T-helper 2 cell treated with Interferon-gamma antibody and Interleukin-4, amounts not matched to agents 100 ng/mL and 5 ng/mL, for 36 hours (primary cell): ENCODE measurements around the gene ARMH1. TPM values are rescaled to one million over a fixed set of nuclear protein-coding genes. Genes with fewer than 3 reads are reported as not detected.
"Not testable (repeated sequence)": the region's sequence is repeated elsewhere in the genome, so short reads cannot be mapped to it uniquely, and the experiment has no call there.

Experiments used
- intact Hi-C: fragments of 100-400 bp; cut with micrococcal nuclease; formaldehyde crosslinking; loops from one replicate; pipeline ENCODE4 v1.15.1; 2023
- total RNA-seq: library from RNA; stranded (reverse); gene quantifications from 2 replicates; pipeline ENCODE4 v1.2.3, GENCODE V29; 2022

Gene ARMH1
- total RNA-seq, 1 donor from 2014 or later: 93.6 TPM

GRCh38 chr1:44689447-44689765 lies 14.9 kb downstream of the ARMH1 start:
- intact Hi-C loops: no loop called here

DNA sequence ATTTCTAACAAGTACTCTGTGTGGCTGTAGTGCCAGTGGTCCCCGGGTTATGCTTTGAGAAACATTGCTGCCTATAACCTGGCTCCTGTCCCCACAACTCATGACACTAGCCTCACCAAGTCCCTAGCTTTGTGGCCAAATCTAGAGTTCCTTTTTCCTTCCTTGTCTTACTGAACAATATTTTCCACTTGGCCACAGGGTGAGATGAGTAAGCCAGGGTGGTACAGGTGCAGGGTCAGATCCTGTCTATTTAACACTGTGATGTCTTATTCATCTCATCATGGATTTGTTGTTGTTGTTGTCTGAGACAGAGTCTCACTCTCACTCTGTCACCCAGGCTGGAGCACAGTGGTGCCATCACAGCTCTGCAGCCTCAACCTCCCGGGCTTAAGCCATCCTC lies 18.6 kb downstream of the ARMH1 start:
- intact Hi-C loops: no loop called here

DNA sequence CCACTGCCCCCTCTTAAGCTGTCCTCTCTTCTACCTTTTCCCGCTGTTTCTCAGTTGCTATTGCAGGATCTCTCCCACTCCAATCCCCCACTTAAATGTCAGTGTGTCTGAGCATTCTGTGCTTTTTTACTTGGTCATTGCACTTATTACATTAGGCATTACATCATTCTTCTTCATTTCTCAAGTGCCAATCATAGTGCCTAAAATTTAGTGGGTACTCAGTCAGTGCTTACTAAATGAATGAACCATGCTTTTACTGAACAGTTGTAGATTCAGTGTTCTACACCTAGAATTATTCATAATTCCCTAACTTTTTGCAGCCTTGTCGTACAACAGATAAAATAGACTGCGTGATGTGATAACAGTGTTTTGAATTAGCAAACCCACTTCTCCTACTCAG lies 19.4 kb downstream of the ARMH1 start:
- intact Hi-C loops: no loop called here

- intact Hi-C loops: no loop called here
Observed at GRCh38 chr1:44694863-44695478, 20.5 kb downstream of the ARMH1 start.

DNA sequence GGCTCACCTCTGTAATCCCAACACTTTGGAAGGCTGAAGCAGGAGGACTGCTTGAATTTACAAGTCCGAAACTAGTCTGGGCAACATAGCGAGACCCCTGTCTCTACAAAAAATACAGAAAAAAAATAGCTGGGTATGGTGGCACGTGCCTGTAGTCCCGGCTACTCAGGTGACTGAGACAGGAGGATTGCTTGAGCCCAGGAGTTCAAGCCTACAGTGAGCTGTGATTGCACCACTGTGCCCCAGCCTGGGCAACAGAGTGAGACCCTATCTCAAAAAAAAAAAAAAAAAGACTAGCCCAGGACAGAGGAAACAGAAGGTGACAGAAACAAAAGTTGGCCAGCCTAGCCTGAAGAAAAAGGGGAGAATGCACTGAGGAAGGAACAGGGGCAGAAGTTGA lies 21.2 kb downstream of the ARMH1 start:
- intact Hi-C loops: no loop called here

- intact Hi-C loops: no loop called here
Observed at GRCh38 chr1:44696101-44696500, 21.6 kb downstream of the ARMH1 start.

DNA sequence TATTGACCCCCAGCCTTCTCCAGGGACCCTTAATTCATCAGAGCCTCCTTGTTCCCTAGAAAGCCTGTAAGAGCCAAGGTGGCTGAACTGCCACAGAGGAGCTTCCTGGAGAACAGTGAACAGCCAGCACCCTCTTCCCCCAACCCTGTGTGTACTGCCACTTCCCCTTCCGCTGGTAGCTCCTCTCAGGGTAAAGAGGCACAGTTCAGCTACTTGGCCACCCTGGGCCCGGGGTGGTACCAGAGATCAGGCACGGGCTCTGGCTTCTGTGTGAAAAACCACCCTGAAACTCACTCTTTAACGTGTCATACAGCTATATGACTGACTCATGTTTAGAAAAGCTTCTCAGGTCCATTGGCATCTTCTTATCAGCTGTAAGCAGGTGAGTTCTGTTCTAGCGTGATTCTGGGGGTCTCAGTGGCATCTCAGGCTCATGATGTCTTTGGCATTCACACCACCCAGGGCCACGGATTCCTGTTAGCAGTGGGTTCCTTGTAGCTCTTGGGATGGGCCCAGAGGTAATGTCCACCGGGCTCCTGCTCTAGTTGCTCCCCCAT lies 22.4 kb downstream of the ARMH1 start:
- intact Hi-C loops: no loop called here

DNA sequence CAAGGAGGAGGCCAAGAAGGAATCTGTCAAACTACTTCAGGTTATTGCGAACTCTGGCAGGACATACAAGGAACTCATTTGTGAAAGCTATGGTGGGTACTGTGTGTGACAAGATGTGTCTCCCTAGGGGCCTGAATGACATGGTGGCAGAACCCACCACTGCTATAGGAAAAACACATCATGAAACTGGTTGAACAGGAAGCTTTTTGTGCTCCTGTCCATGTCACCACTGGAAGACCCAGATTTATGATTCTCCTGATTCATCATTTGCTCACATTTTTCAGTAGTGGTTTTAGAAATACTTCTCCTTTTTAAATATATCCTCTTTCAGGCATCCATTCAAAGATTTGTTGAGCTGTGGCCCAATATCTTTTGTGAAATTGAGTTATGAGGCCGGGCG lies 23.6 kb downstream of the ARMH1 start:
- intact Hi-C loops: no loop called here

- intact Hi-C loops: not testable (repeated sequence)
Observed at GRCh38 chr1:44699375-44699774, 24.9 kb downstream of the ARMH1 start.

DNA sequence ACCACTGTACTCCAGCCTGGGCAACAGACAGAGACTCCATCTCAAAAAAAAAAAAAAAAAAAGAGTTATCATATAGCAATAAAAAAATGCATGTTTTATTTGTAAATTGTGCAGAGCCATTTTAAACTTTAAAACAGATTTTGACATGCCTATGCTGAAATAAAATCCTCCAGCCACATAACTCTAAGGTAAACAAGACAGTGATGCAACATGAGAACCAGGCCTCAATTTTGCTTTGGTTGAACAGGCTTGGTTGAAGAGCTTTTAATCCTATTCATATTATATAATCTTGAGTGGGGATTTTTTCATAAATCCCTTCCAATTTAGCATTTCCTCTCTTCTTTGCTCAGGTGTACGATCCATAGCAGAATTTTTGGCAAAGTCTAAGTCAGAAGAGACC lies 26.1 kb downstream of the ARMH1 start:
- intact Hi-C loops: no loop called here

DNA sequence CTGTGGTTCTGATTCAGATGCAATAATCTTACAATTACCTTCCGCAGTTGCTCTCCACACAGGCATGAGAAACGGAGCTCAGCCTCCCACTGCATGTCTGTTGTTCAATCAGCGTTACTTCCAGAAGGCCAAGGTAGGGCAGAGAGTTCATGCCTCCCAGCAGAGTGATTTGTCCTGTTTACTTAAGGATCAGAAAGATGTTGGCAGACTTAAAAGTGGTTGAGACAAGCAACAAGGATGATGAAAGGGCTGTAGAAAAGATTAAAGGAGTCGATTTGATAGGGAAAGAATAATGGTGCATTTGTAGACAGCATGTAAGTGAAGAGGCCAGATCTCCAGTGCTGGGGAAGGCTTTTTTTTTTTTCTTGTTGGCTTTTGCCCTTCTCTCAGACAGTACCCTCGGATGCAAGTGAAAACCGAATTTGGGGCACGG lies 26.6 kb downstream of the ARMH1 start:
- intact Hi-C loops: no loop called here

DNA sequence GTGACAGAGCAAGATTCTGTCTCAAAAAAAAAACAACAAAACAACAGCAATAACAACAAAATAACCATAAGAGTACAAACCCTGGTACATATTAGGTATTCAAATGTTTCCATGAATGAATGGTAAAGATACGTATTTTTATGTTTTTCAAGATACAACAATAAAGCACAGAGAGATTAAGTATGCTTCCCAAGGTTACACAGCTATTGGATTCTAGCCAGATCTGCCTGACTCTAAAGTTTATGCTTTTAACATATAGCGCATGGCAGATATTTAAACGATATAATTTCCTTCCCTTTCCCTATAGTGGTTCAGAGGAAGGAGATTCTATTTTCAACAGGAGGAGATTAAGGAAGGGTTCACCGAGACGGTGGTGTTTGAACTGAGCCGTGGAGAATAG lies 31.0 kb downstream of the ARMH1 start:
- intact Hi-C loops: no loop called here

- intact Hi-C loops: no loop called here
Observed at GRCh38 chr1:44705938-44706337, 31.4 kb downstream of the ARMH1 start.

GRCh38 chr1:44707112-44707881 lies 32.8 kb downstream of the ARMH1 start:
- intact Hi-C loops: no loop called here

GRCh38 chr1:44707959-44708831 lies 33.7 kb downstream of the ARMH1 start:
- intact Hi-C loops: no loop called here

DNA sequence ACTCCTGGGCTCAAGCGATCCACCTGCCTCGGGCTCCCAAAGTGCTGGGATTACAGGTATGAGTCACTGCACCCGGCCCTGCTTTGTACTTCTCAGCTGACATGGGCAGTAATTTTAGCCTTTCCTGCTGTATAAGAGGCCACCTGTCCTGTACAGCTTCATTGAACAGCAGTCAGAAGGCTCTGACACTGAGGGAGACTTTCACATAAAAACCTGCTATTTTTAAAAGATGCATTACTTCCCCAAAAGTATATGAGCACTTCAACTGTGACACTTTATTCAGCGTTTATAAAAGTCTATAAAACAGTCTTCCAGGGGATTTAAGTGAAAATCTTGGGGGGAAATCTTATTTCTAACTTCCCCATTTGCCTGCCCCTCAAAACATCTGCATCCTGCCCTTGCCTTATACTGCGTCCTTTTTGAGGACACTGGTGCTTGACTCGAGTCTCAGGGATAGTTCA lies 38.8 kb downstream of the ARMH1 start:
- intact Hi-C loops: no loop called here

DNA sequence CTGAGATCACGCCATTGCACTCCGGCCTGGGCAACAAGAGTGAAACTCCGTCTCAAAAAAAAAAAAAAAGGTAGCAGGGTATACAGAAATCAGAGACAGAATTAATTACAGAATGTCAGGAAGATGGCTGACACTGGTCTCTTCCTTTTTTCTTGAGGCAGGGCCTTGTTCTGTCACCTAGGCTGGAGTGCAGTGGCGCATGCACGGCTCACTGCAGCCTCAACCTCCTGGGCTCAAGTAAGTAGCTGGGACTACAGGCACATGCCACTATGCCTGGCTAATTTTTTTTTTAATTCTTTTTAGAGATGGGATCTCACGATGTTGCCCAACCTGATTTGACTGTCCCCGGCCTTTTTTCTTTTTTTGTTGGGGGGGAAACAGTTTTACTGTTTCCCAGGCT lies 40.0 kb downstream of the ARMH1 start:
- intact Hi-C loops: no loop called here

GRCh38 chr1:44714944-44715571 lies 40.5 kb downstream of the ARMH1 start:
- intact Hi-C loops: loop anchor here (1.0 to 5.0 kb wide), 2 partner anchors 16 to 43 kb away; partner anchors contain the start of genes ARMH1, RNU5D-1 and TMEM53

DNA sequence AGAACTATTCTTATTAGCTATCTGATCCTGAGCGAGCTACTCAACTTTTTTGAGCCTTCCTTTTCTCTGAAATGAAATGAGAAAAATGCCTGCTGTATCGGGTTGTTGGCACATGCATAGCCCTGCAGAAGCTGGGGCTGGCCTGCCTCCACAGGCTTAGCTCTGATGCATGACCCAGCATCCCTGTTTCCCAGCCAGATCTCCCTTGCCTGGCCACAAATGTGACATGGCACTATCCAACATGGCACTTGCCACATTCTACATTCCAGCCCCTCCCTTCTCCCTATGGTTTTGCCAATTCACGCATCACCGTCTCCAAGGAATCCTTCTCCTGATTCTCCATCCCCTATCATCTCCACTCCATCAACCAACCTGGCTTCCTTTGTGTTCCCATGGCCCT lies 42.6 kb downstream of the ARMH1 start:
- intact Hi-C loops: loop anchor here (5.0 kb wide), 1 partner anchor 45 kb away; the partner anchor contains the start of genes ARMH1 and TMEM53

DNA sequence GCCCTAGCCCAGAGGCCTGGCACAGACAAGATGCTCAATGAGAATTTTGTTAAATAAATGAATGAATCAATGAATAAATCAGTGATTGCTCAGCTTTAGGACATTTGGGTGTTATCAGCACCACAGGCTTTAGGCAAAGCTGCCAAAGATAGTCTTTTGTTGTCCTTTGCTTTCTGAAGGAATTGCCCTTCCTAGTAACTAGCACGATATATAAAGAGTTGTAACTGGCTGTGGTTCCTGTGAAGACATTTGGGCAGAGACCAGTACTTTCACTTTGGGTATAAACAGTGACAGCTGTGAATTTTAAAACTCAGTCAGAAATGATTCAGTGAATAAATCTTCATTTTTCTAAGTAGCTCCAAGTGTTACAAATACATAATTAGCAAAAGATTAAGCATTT lies 43.1 kb downstream of the ARMH1 start:
- intact Hi-C loops: loop anchor here (5.0 kb wide), 1 partner anchor 45 kb away; the partner anchor contains the start of genes ARMH1 and TMEM53

- intact Hi-C loops: loop anchor here (5.0 kb wide), 1 partner anchor 46 kb away; the partner anchor contains the start of genes ARMH1 and TMEM53
Observed at GRCh38 chr1:44718091-44718490, 43.6 kb downstream of the ARMH1 start.
